Epithelial cell of proximal tubule (primary cell): ENCODE measurements around the gene ELOA. TPM values are rescaled to one million over a fixed set of nuclear protein-coding genes. Genes with fewer than 3 reads are reported as not detected.
A peak's percentile ranks its signal among the peaks of the same experiment; 100 is the strongest.

Source experiments
- DNase-seq: peaks from one replicate; pipeline ENCODE4 v3.0.0-alpha.2; 2011; ENCODE audit warnings: low read depth
- H3K4me3 ChIP-seq: 2 replicates; pipeline ENCODE4 v1.5.1; 2011; ENCODE audit warnings: low read depth, mild to moderate bottlenecking, low read length
- CTCF ChIP-seq: conservative IDR thresholded peaks from 2 replicates; pipeline ENCODE4 v1.5.1; 2012; ENCODE audit warnings: low read depth, mild to moderate bottlenecking, low read length
- total RNA-seq: library from RNA; depleted of rRNA; stranded (reverse); fragments of >200 nt; gene quantifications from 2 replicates; pipeline ENCODE4 v1.2.3, GENCODE V29; 2015

Gene ELOA
- total RNA-seq, 1 donor from 2014 or later, result 27.9 TPM

- no peak for DNase-seq
- TF ChIP-seq CTCF, result no peak
- H3K4me3 ChIP-seq, result no peak overlapping the region
Measured at GRCh38 chr1:23751815-23752200, 8.5 kb downstream of the ELOA start.

- no peak overlapping the region for H3K4me3 ChIP-seq
- no peak for DNase-seq
- no peak for TF ChIP-seq CTCF
Measured at GRCh38 chr1:23752909-23753308, 9.6 kb downstream of the ELOA start.

- H3K4me3 ChIP-seq, result no peak overlapping the region
- DNase-seq, result peak; percentile 32
- no peak for TF ChIP-seq CTCF
Measured at GRCh38 chr1:23756676-23757075, 13.4 kb downstream of the ELOA start.

GRCh38 chr1:23757812-23758211, 14.5 kb downstream of the ELOA start:
- no peak for DNase-seq
- H3K4me3 ChIP-seq, result no peak overlapping the region
- TF ChIP-seq CTCF, result no peak

GRCh38 chr1:23759277-23759676, 16.0 kb downstream of the ELOA start:
- no peak overlapping the region for H3K4me3 ChIP-seq
- no peak for DNase-seq
- TF ChIP-seq CTCF, result no peak

GRCh38 chr1:23763041-23763577, 19.8 kb downstream of the ELOA start:
- H3K4me3 ChIP-seq, result no peak overlapping the region
- DNase-seq, result no peak
- TF ChIP-seq CTCF, result no peak

GRCh38 chr1:23768733-23769132, 25.5 kb downstream of the ELOA start:
- no peak for TF ChIP-seq CTCF
- DNase-seq, result no peak
- no peak overlapping the region for H3K4me3 ChIP-seq
